Tibial artery (tissue), 4 donors: ENCODE results near the gene PIGZ.

ENCODE experiments used
- DNase-seq, 2 donors: peaks; one replicate each; pipeline ENCODE4 v3.0.0-alpha.2; 2019
- H3K27ac ChIP-seq, 2 donors: fragments of 200-600 bp; sonication (generic) in 1 of 2; 1 replicate in 1 of 2; 2 replicates in 1 of 2; pipeline ENCODE4 v1.5.1; 2018 to 2019; ENCODE audit warnings: mild to moderate bottlenecking in 1 of 2
- H3K27me3 ChIP-seq, 2 donors: fragments of 200-600 bp; sonication (generic) in 1 of 2; one replicate each; pipeline versions ENCODE4 v1.5.1 to v1.6.0; 2016 to 2019
- H3K36me3 ChIP-seq, 3 donors: fragments of 200-600 bp; sonication (generic) in 2 of 3; one replicate each; pipeline ENCODE4 v1.5.1; 2016 to 2019; ENCODE audit warnings: mild to moderate bottlenecking in 2 of 3
- H3K4me1 ChIP-seq, 4 donors: fragments of 200-600 bp; sonication (generic) in 2 of 4; 1 replicate in 3 of 4; 2 replicates in 1 of 4; pipeline ENCODE4 v1.5.1; 2016 to 2019
- H3K4me3 ChIP-seq, 2 donors: fragments of 200-600 bp; sonication (generic) in 1 of 2; 1 replicate in 1 of 2; 2 replicates in 1 of 2; pipeline ENCODE4 v1.5.1; 2018 to 2019; ENCODE audit warnings: mild to moderate bottlenecking in 2 of 2
- H3K9me3 ChIP-seq, 3 donors: fragments of 200-600 bp; sonication (generic) in 1 of 3; one replicate each; pipeline ENCODE4 v1.5.1; 2016 to 2019
- CTCF ChIP-seq, 2 experiments: fragments of 200-600 bp in 1 of 2; fragments of 450-650 bp in 1 of 2; IDR thresholded peaks; one replicate each; pipeline ENCODE4 v1.5.1; 2017 to 2019; ENCODE audit warnings: antibody characterized with exemption in 2 of 2, mild to moderate bottlenecking in 1 of 2, moderate library complexity in 1 of 2
- intact Hi-C: fragments of 100-400 bp; cut with DNase I; formaldehyde crosslinking; loops from one replicate; pipeline ENCODE4 v1.15.0; 2023; ENCODE audit warnings: low total_unique reads

PIGZ gene

GRCh38 chr3:196968233-196969133, at the start of gene PIGZ:
PIGZ (minus strand) TSS chr3:196968833; CDS start chr3:196952031, 16,802 bp downstream.
- intact Hi-C loops: loop anchor here (2.0 to 10.0 kb wide), 3 partner anchors 26 to 224 kb away; partner anchors contain the start of gene NCBP2
- Histone ChIP-seq H3K27me3 (no peaks in the 10 kb centered on the region), H3K9me3 (no peaks in the 10 kb centered on the region), H3K4me3 (peak within 1 kb of the TSS; percentile 62 to 82), H3K27ac (peak within 1 kb of the TSS; percentile 64 to 72), H3K4me1 (peaks cover 0 to 26% (median 8%) of the 10 kb centered on the region in 4 donors), H3K36me3 (peaks cover 0 to 6% (median 0%) of the 10 kb centered on the region in 3 donors)
- no peak for TF ChIP-seq CTCF (IDR thresholded peaks at IDR 0.05)
- DNase-seq: no peak

GRCh38 chr3:197017003-197017402, 48.4 kb upstream of the PIGZ start:
- DNase-seq: no peak
- H3K27me3 ChIP-seq: peaks cover 0 to 18% of the 10 kb centered on the region in 2 donors
- H3K4me3 ChIP-seq: no peak overlapping the region
- no peak for TF ChIP-seq CTCF (IDR thresholded peaks at IDR 0.05)
- no peaks in the 10 kb centered on the region for H3K36me3 ChIP-seq
- intact Hi-C loops: no loop called here
- H3K9me3 ChIP-seq: no peaks in the 10 kb centered on the region
- H3K4me1 ChIP-seq: peaks cover 0 to 2% (median 0%) of the 10 kb centered on the region in 4 donors
- H3K27ac ChIP-seq: no peak overlapping the region

- Histone ChIP-seq H3K27me3 (peaks cover 0 to 18% of the 10 kb centered on the region in 2 donors), H3K9me3 (no peaks in the 10 kb centered on the region), H3K4me1 (no peaks in the 10 kb centered on the region), H3K27ac (no peak overlapping the region), H3K36me3 (no peaks in the 10 kb centered on the region), H3K4me3 (no peak overlapping the region)
- DNase-seq: no peak
- TF ChIP-seq CTCF (IDR thresholded peaks at IDR 0.05): no peak
- intact Hi-C loops: no loop called here
Measured at GRCh38 chr3:197015790-197016736, 47.4 kb upstream of the PIGZ start.

- no peak for TF ChIP-seq CTCF (IDR thresholded peaks at IDR 0.05)
- Histone ChIP-seq H3K36me3 (no peaks in the 10 kb centered on the region), H3K4me3 (no peak overlapping the region), H3K4me1 (no peaks in the 10 kb centered on the region), H3K27ac (no peak overlapping the region), H3K27me3 (peaks cover 0 to 24% of the 10 kb centered on the region in 2 donors), H3K9me3 (no peaks in the 10 kb centered on the region)
- no peak for DNase-seq
- intact Hi-C loops: no loop called here
Measured at GRCh38 chr3:197014942-197015575, 46.4 kb upstream of the PIGZ start.

GRCh38 chr3:197014024-197014423, 45.4 kb upstream of the PIGZ start:
- intact Hi-C loops: no loop called here
- no peak for DNase-seq
- Histone ChIP-seq H3K9me3 (no peaks in the 10 kb centered on the region), H3K4me3 (no peak overlapping the region), H3K36me3 (no peaks in the 10 kb centered on the region), H3K27me3 (peaks cover 0 to 27% of the 10 kb centered on the region in 2 donors), H3K4me1 (no peaks in the 10 kb centered on the region), H3K27ac (no peak overlapping the region)
- TF ChIP-seq CTCF (IDR thresholded peaks at IDR 0.05): no peak
